Nephron (organoid): ENCODE measurements around the gene TLN1.

Experiments
- H3K27ac Mint-ChIP-seq, 3 experiments: 2 replicates each; pipeline ENCODE4 v1.8.0; 2020; ENCODE audit warnings: mixed read lengths in 3 of 3, mild to moderate bottlenecking in 2 of 3, moderate library complexity in 1 of 3
- H3K27me3 Mint-ChIP-seq: 2 replicates; pipeline ENCODE4 v1.8.0; 2021; ENCODE audit warnings: low read depth, mild to moderate bottlenecking, moderate library complexity, mixed read lengths
- H3K36me3 Mint-ChIP-seq: 2 replicates; pipeline ENCODE4 v1.8.0; 2020; ENCODE audit warnings: low read depth, mixed read lengths
- H3K4me1 Mint-ChIP-seq: 2 replicates; pipeline ENCODE4 v1.8.0; 2020; ENCODE audit warnings: mixed read lengths
- H3K4me3 Mint-ChIP-seq, 3 experiments: 2 replicates each; pipeline ENCODE4 v1.8.0; 2020; ENCODE audit warnings: mild to moderate bottlenecking in 3 of 3, mixed read lengths in 3 of 3, moderate library complexity in 2 of 3
- H3K9me3 Mint-ChIP-seq: 2 replicates; pipeline ENCODE4 v1.8.0; 2020; ENCODE audit warnings: mixed read lengths
- CTCF ChIP-seq, 3 experiments: fragments of 200-600 bp; sonication (generic); IDR thresholded peaks; one replicate each; pipeline ENCODE4 v1.5.0; 2021; ENCODE audit warnings: antibody characterized with exemption in 3 of 3; ENCODE audit not compliant: unreplicated experiment in 3 of 3

The TLN1 gene

GRCh38 chr9:35763803-35764202, 31.8 kb upstream of the TLN1 start:
- Mint-ChIP-seq H3K9me3 (no peaks in the 10 kb centered on the region), H3K27ac (no peak overlapping the region), H3K4me3 (no peak overlapping the region), H3K4me1 (peaks cover 14% of the 10 kb centered on the region), H3K36me3 (no peaks in the 10 kb centered on the region), H3K27me3 (no peaks in the 10 kb centered on the region)
- no peak for TF ChIP-seq CTCF (IDR thresholded peaks at IDR 0.05; ENCODE audit: unreplicated experiment in 3 of 3)

- H3K4me3 Mint-ChIP-seq: no peak overlapping the region
- H3K9me3 Mint-ChIP-seq: no peaks in the 10 kb centered on the region
- H3K4me1 Mint-ChIP-seq: peaks cover 19% of the 10 kb centered on the region
- H3K27me3 Mint-ChIP-seq: no peaks in the 10 kb centered on the region
- no peak overlapping the region for H3K27ac Mint-ChIP-seq
- no peaks in the 10 kb centered on the region for H3K36me3 Mint-ChIP-seq
- no peak for TF ChIP-seq CTCF (IDR thresholded peaks at IDR 0.05; ENCODE audit: unreplicated experiment in 3 of 3)
These were observed 31.2 kb upstream of the TLN1 start for GRCh38 chr9:35763181-35763580.

- no peaks in the 10 kb centered on the region for H3K27me3 Mint-ChIP-seq
- TF ChIP-seq CTCF (IDR thresholded peaks at IDR 0.05; ENCODE audit: unreplicated experiment in 3 of 3): no peak
- H3K27ac Mint-ChIP-seq: peak overlapping the region; percentile 2 to 59 (median 8)
- no peaks in the 10 kb centered on the region for H3K9me3 Mint-ChIP-seq
- peaks cover 25% of the 10 kb centered on the region for H3K4me1 Mint-ChIP-seq
- peaks cover 5% of the 10 kb centered on the region for H3K36me3 Mint-ChIP-seq
- H3K4me3 Mint-ChIP-seq: peak overlapping the region in 1 of 3 experiments; percentile 45
These were observed 28.7 kb upstream of the TLN1 start for GRCh38 chr9:35760651-35761050.

- Mint-ChIP-seq H3K36me3 (peaks cover 10% of the 10 kb centered on the region), H3K9me3 (no peaks in the 10 kb centered on the region), H3K4me3 (peak overlapping the region; percentile 22 to 49 (median 23)), H3K4me1 (peaks cover 25% of the 10 kb centered on the region), H3K27me3 (no peaks in the 10 kb centered on the region), H3K27ac (peak overlapping the region in 1 of 3 experiments; percentile 40)
- no peak for TF ChIP-seq CTCF (IDR thresholded peaks at IDR 0.05; ENCODE audit: unreplicated experiment in 3 of 3)
These were observed 27.8 kb upstream of the TLN1 start for GRCh38 chr9:35759795-35760194.

GRCh38 chr9:35758475-35759050, 26.6 kb upstream of the TLN1 start:
- H3K27ac Mint-ChIP-seq: peak overlapping the region; percentile 29 to 54 (median 37)
- peaks cover 17% of the 10 kb centered on the region for H3K36me3 Mint-ChIP-seq
- H3K4me1 Mint-ChIP-seq: peaks cover 25% of the 10 kb centered on the region
- H3K4me3 Mint-ChIP-seq: peak overlapping the region; percentile 46 to 73 (median 57)
- no peaks in the 10 kb centered on the region for H3K9me3 Mint-ChIP-seq
- H3K27me3 Mint-ChIP-seq: no peaks in the 10 kb centered on the region
- TF ChIP-seq CTCF (IDR thresholded peaks at IDR 0.05; ENCODE audit: unreplicated experiment in 3 of 3): no peak

- TF ChIP-seq CTCF (IDR thresholded peaks at IDR 0.05; ENCODE audit: unreplicated experiment in 3 of 3): no peak
- Mint-ChIP-seq H3K27me3 (no peaks in the 10 kb centered on the region), H3K36me3 (peaks cover 23% of the 10 kb centered on the region), H3K9me3 (no peaks in the 10 kb centered on the region), H3K4me1 (peaks cover 25% of the 10 kb centered on the region), H3K27ac (peak overlapping the region; percentile 37 to 96 (median 73)), H3K4me3 (peak overlapping the region; percentile 74 to 90 (median 88))
These were observed 25.9 kb upstream of the TLN1 start for GRCh38 chr9:35757892-35758275.
